Neural progenitor cell (in vitro differentiated cells): ENCODE results near the gene CEBPB. TPM values are rescaled to one million over a fixed set of nuclear protein-coding genes. Genes with fewer than 3 reads are reported as not detected.

Experiments
- DNase-seq: peaks from one replicate; pipeline ENCODE4 v3.0.0-alpha.2; 2016; ENCODE audit warnings: low spot score
- H2AFZ ChIP-seq: fragments of 200-600 bp; sonication (generic); replicated peaks from 2 replicates; pipeline ENCODE4 v1.6.1; 2016; ENCODE audit warnings: antibody characterized with exemption
- H3F3A ChIP-seq: fragments of 200-600 bp; sonication (generic); 2 replicates; pipeline ENCODE4 v1.6.1; 2016; ENCODE audit warnings: antibody characterized with exemption, low read depth
- H3K27ac ChIP-seq: fragments of 200-600 bp; sonication (generic); 2 replicates; pipeline ENCODE4 v1.5.1; 2016; ENCODE audit warnings: mild to moderate bottlenecking
- H3K27me3 ChIP-seq: fragments of 200-600 bp; sonication (generic); 2 replicates; pipeline ENCODE4 v1.6.1; 2016; ENCODE audit warnings: mild to moderate bottlenecking, moderate library complexity
- H3K36me3 ChIP-seq: fragments of 200-600 bp; sonication (generic); 2 replicates; pipeline ENCODE4 v1.5.1; 2016
- H3K4me1 ChIP-seq: fragments of 200-600 bp; sonication (generic); 2 replicates; pipeline ENCODE4 v1.6.1; 2016; ENCODE audit warnings: mixed run types
- H3K4me2 ChIP-seq: fragments of 200-600 bp; sonication (generic); 2 replicates; pipeline ENCODE4 v1.6.1; 2016
- H3K4me3 ChIP-seq: fragments of 200-600 bp; sonication (generic); 2 replicates; pipeline ENCODE4 v1.5.1; 2016
- H3K79me2 ChIP-seq: fragments of 200-600 bp; sonication (generic); 2 replicates; pipeline ENCODE4 v1.6.1; 2016; ENCODE audit warnings: low read depth
- H3K9ac ChIP-seq: fragments of 200-600 bp; sonication (generic); 2 replicates; pipeline ENCODE4 v1.6.1; 2016
- H3K9me3 ChIP-seq: fragments of 200-600 bp; sonication (generic); 2 replicates; pipeline ENCODE4 v1.5.1; 2016; ENCODE audit warnings: low read depth
- H4K20me1 ChIP-seq: fragments of 200-600 bp; sonication (generic); 2 replicates; pipeline ENCODE4 v1.6.1; 2016; ENCODE audit warnings: low read depth
- H3K27ac Mint-ChIP-seq: 3 replicates; pipeline ENCODE4 v1.8.0; 2021; ENCODE audit warnings: mixed read lengths
- H3K27me3 Mint-ChIP-seq: 2 replicates; pipeline ENCODE4 v1.8.0; 2022; ENCODE audit warnings: low read depth, mild to moderate bottlenecking, inconsistent platforms, moderate library complexity, mixed read lengths; ENCODE audit not compliant: insufficient read depth
- H3K36me3 Mint-ChIP-seq: 3 replicates; pipeline ENCODE4 v1.8.0; 2021; ENCODE audit warnings: mixed read lengths
- H3K4me1 Mint-ChIP-seq: 3 replicates; pipeline ENCODE4 v1.8.0; 2021; ENCODE audit warnings: mixed read lengths
- H3K4me3 Mint-ChIP-seq: 3 replicates; pipeline ENCODE4 v1.8.0; 2021; ENCODE audit warnings: mild to moderate bottlenecking, moderate library complexity, mixed read lengths
- H3K9me3 Mint-ChIP-seq: 3 replicates; pipeline ENCODE4 v1.8.0; 2020; ENCODE audit warnings: mixed read lengths
- CTCF ChIP-seq: fragments of 200-600 bp; sonication (generic); IDR thresholded peaks from 2 replicates; pipeline ENCODE4 v1.5.1; 2017; ENCODE audit warnings: antibody characterized with exemption, mild to moderate bottlenecking
- EZH2 ChIP-seq: fragments of 200-600 bp; sonication (generic); IDR thresholded peaks from 2 replicates; pipeline ENCODE4 v1.6.1; 2017; ENCODE audit warnings: antibody characterized with exemption, mild to moderate bottlenecking, moderate library complexity
- EZH2phosphoT487 ChIP-seq: fragments of 200-600 bp; sonication (generic); IDR thresholded peaks from 2 replicates; pipeline ENCODE4 v1.6.1; 2017; ENCODE audit warnings: antibody characterized with exemption
- total RNA-seq: library from RNA; depleted of rRNA; stranded (reverse); fragments of >200 nt; gene quantifications from 2 replicates; pipeline ENCODE4 v1.2.3, GENCODE V29; 2015; ENCODE audit warnings: low replicate concordance

The CEBPB gene
- total RNA-seq, 1 donor from 2014 or later = 1.8 TPM

GRCh38 chr20:50233325-50234212, 42.9 kb downstream of the CEBPB start:
- TF ChIP-seq EZH2phosphoT487 (no peak), CTCF (no peak), EZH2 (no peak)
- no peak overlapping the region for H3K27ac Mint-ChIP-seq
- peaks cover 10% of the 10 kb centered on the region for H3K27me3 Mint-ChIP-seq
- no peaks in the 10 kb centered on the region for H3K4me1 ChIP-seq
- DNase-seq = no peak
- H3K4me1 Mint-ChIP-seq = no peaks in the 10 kb centered on the region
- no peak overlapping the region for H3K4me3 Mint-ChIP-seq
- no peaks in the 10 kb centered on the region for H3K9me3 Mint-ChIP-seq
- H3K36me3 ChIP-seq = no peaks in the 10 kb centered on the region
- H3K9me3 ChIP-seq = no peaks in the 10 kb centered on the region
- no peaks in the 10 kb centered on the region for H4K20me1 ChIP-seq
- H3K4me2 ChIP-seq = no peak overlapping the region
- no peak overlapping the region for H3K4me3 ChIP-seq
- H3K9ac ChIP-seq = no peak overlapping the region
- H3K79me2 ChIP-seq = no peaks in the 10 kb centered on the region
- no peaks in the 10 kb centered on the region for H3K27me3 ChIP-seq
- H3K27ac ChIP-seq = no peak overlapping the region
- H3F3A ChIP-seq = no peaks in the 10 kb centered on the region
- H3K36me3 Mint-ChIP-seq = no peaks in the 10 kb centered on the region
- no peak overlapping the region for H2AFZ ChIP-seq

- Mint-ChIP-seq H3K4me3 (no peak overlapping the region), H3K27me3 (peaks cover 12% of the 10 kb centered on the region), H3K9me3 (no peaks in the 10 kb centered on the region), H3K4me1 (no peaks in the 10 kb centered on the region), H3K27ac (no peak overlapping the region), H3K36me3 (no peaks in the 10 kb centered on the region)
- Histone ChIP-seq H3K9me3 (no peaks in the 10 kb centered on the region), H3K4me1 (no peaks in the 10 kb centered on the region), H2AFZ (no peak overlapping the region), H3K4me2 (no peak overlapping the region), H3K9ac (no peak overlapping the region), H3K36me3 (no peaks in the 10 kb centered on the region), H3K79me2 (no peaks in the 10 kb centered on the region), H3K4me3 (no peak overlapping the region), H4K20me1 (no peaks in the 10 kb centered on the region), H3K27me3 (no peaks in the 10 kb centered on the region), H3F3A (no peaks in the 10 kb centered on the region), H3K27ac (no peak overlapping the region)
- TF ChIP-seq EZH2 = no peak
- no peak for TF ChIP-seq CTCF
- TF ChIP-seq EZH2phosphoT487 = no peak
- no peak for DNase-seq
Observed at GRCh38 chr20:50234288-50234687, 43.7 kb downstream of the CEBPB start.

- Histone ChIP-seq H3K79me2 (no peaks in the 10 kb centered on the region), H3K9ac (no peak overlapping the region), H2AFZ (no peak overlapping the region), H4K20me1 (no peaks in the 10 kb centered on the region), H3K36me3 (no peaks in the 10 kb centered on the region), H3K27me3 (no peaks in the 10 kb centered on the region), H3K27ac (no peak overlapping the region), H3K4me1 (no peaks in the 10 kb centered on the region), H3K4me2 (no peak overlapping the region), H3K4me3 (no peak overlapping the region), H3F3A (no peaks in the 10 kb centered on the region), H3K9me3 (no peaks in the 10 kb centered on the region)
- no peaks in the 10 kb centered on the region for H3K9me3 Mint-ChIP-seq
- no peaks in the 10 kb centered on the region for H3K4me1 Mint-ChIP-seq
- H3K27me3 Mint-ChIP-seq = peaks cover 11% of the 10 kb centered on the region
- no peak for TF ChIP-seq EZH2
- H3K36me3 Mint-ChIP-seq = no peaks in the 10 kb centered on the region
- no peak overlapping the region for H3K4me3 Mint-ChIP-seq
- DNase-seq = no peak
- H3K27ac Mint-ChIP-seq = no peak overlapping the region
Observed at GRCh38 chr20:50237349-50237748, 46.7 kb downstream of the CEBPB start.
